TTC549 (cell line): ENCODE data around the gene ESRP2.

Source experiments
- FAIRE-seq: peaks from 2 replicates; lab custom pipeline; 2012; peaks lifted over from hg19 to GRCh38; lab: Jason Lieb, UNC

The ESRP2 gene

DNA sequence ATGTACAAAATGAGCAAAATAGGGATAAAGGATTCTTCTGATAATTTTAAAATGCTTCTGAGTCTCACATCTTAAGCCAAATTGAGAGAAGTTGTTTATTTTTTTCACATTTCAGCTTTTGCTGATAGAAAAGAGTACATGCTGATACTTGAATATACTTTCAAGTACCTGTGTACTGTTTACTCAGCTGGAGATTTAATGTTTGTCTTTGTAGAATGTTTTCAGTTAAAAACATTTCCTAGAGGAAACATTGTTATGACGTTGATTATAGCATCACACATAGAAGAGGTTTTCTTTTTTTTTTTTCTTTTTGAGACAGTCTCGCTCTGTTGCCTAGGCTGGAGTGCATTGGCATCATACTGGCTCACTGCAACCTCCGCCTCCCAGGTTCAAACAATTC is 19.7 kb downstream of the ESRP2 start:
- FAIRE-seq = no peak

DNA sequence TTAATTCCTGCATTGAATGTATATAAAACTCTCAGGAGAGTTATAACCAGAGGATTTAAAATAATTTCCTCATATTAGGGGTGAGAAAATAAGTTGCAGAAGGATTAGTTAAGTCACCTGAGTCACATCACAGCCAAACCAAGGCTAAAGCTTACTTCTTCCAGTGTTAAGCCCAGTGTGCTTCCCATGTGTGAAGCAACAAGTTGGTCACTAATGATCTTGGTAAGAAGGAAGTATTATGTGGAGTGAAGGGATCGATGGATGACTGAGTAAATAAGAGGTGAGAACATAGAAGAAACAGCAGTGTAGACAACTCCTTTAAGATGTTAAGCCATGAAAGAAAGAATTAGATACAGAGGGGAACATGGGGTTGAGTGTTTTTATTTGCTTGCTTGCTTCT is 20.6 kb downstream of the ESRP2 start:
- no peak for FAIRE-seq

DNA sequence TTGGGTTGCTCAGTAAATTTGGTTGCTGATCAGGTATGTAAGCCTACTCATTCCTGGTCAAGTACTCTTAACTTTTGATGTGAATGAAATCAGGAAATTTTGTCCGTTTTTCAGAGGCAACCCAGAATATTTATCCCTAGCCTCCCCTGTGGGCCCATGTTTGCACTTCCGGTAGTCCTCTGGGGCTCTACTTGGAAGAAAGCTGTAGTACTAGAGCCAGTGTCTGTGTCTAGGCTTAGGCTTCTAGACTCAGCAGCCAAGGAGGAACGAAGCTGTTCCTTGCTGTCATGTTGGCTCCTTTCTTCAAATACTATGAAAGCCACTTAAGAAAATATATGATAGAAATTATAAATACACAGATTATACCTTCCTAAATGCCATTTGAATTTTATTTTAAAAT is 21.2 kb downstream of the ESRP2 start:
- no peak for FAIRE-seq

GRCh38 chr16:68206245-68206644 is 29.7 kb downstream of the ESRP2 start:
- no peak for FAIRE-seq

GRCh38 chr16:68202091-68202519 is 33.8 kb downstream of the ESRP2 start:
- FAIRE-seq = no peak

GRCh38 chr16:68200088-68200783 is 35.7 kb downstream of the ESRP2 start:
- no peak for FAIRE-seq

- no peak for FAIRE-seq
Observed at GRCh38 chr16:68197250-68197649, 38.7 kb downstream of the ESRP2 start.

DNA sequence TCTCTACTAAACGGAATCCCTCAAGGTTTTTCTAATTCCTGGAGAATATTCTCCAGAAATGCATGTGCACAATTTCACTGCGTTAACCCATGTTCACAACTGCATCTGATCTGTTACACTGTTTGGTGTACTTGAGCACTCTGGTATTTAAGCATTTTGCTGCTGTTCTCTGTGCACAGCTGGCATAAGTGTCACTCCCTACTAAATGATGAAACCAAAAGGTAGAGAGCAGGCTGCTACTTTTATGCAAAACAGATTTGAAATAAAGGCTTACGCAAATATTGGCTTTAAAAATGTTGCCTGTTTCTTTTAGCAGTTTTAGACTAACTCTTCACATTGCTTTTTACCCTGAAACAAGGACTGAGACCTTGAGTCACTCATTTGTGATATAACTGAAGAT is 41.7 kb downstream of the ESRP2 start:
- no peak for FAIRE-seq

DNA sequence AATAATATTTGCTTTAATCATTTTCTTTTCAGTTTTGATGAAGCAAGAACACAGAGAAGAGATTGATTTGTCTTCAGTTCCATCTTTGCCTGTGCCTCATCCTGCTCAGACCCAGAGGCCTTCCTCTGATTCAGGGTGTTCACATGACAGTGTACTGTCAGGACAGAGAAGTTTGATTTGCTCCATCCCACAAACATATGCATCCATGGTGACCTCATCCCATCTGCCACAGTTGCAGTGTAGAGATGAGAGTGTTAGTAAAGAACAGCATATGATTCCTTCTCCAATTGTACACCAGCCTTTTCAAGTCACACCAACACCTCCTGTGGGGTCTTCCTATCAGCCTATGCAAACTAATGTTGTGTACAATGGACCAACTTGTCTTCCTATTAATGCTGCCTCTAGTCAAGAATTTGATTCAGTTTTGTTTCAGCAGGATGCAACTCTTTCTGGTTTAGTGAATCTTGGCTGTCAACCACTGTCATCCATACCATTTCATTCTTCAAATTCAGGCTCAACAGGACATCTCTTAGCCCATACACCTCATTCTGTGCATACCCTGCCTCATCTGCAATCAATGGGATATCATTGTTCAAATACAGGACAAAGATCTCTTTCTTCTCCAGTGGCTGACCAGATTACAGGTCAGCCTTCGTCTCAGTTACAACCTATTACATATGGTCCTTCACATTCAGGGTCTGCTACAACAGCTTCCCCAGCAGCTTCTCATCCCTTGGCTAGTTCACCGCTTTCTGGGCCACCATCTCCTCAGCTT is 45.0 kb downstream of the ESRP2 start:
- FAIRE-seq = no peak

- no peak for FAIRE-seq
Observed at GRCh38 chr16:68190081-68190480, 45.8 kb downstream of the ESRP2 start.

GRCh38 chr16:68188170-68188569 is 47.8 kb downstream of the ESRP2 start:
- no peak for FAIRE-seq

DNA sequence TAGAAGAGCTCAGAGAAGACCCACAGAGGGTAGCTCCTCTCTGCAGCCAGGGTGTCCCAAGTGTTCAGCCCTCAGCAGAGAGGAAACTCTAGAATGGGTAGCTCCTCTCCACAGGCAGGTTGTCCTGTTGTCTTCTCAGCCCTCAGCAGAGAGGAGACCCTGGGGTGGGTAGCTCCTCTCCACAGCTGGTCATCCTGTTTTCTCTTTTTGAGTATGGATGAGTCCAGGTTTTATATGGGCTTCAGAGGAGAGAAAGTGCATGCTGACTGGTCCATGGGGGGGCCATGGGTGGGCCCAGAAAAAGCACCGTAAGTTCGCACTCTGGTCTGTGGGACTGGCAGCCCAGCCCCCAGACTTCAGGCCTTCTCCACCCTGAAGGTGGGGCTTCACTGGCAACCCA is 48.4 kb downstream of the ESRP2 start:
- no peak for FAIRE-seq

GRCh38 chr16:68186877-68187276 is 49.0 kb downstream of the ESRP2 start:
- FAIRE-seq = no peak

DNA sequence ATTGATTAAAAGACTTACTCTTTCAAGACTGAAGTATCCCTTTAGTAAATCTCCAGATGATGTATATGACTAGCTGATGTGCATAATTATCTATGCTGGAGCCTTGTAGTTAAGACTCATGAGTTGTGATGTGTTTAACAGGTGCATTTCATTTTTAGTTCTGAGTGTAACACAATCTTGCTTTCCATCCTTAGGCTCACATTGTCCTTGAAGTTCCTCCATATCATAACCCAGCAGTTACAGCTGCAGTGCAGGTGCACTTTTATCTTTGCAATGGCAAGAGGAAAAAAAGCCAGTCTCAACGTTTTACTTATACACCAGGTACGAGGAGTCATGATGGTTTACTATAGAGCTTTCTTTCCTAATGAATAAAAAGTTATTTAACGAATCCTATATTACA is 52.9 kb downstream of the ESRP2 start:
- no peak for FAIRE-seq

- no peak for FAIRE-seq
Observed at GRCh38 chr16:68179855-68180254, 56.1 kb downstream of the ESRP2 start.

DNA sequence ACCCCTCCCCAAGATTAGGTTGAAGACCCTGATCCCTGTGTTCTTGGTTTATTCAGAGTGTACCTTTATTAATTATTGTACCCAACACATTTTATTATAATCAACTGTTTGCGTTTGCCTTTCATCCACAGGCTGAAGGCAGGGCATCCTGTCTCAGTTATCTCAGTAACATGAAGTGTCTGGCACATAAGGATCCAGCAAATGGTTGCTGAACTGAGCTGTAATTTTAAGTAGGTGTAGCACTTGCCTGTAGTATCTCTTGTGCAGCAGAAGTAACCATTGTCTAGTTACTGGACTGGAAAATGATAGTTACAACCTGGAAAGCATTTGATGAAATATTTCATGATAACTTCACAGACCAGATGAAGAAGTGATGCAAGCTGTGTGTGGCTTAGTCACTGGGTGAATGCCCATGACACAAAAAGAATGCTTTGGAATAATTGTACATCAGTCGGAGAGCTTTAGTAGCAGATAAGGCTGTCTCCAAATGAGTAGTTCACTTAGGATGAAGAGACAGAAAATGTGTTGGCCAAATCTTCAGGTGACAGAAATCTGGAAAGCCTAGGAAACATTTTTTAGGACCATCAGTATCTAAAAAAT is 56.6 kb downstream of the ESRP2 start:
- FAIRE-seq = no peak
